Kidney glomerular epithelial cell (primary cell): ENCODE results near the gene GMCL2.

Experiments used
- DNase-seq: peaks from one replicate; lab custom pipeline; 2025; lab: John Stamatoyannopoulos, UW

The GMCL2 gene

DNA sequence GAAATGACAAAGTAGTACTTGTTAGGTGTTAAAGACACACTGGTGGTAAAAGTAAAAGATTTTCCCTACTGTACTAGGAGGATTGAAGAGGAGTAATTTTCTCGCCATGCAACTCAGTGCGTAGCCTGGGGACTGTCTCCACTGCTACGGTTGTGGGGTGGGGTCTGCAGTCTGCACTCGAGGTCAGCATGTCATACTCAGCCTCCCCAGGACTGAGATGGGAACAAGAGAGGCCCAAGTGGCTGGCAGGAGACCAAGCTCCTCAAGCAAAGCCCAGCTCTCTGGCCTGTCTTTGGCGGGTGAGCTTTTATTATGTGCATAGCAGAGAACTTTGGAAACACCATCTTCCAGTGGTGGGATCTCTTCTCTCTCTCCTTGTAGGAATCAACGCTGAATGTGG lies 43.9 kb downstream of the GMCL2 start:
- no peak for DNase-seq

GRCh38 chr5:178142642-178143041 lies 44.5 kb downstream of the GMCL2 start:
- no peak for DNase-seq

DNA sequence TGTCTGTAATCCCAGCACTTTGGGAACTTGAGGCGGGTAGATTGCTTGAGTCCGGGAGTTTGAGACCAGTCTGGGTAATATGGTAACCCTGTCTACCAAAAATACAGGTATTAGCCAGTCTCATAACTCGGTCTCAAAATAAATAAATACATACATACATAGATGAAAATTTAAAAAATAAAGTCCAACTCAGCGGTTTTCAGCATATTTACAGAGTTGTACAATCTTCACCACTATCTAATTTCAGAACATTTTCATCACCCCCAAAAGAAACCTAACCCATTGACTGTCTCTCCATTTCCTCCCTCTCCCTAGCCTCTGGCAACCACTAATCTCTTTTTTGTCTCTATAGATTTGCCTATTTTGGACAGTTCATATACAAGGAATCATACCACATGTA lies 45.6 kb downstream of the GMCL2 start:
- DNase-seq: no peak

DNA sequence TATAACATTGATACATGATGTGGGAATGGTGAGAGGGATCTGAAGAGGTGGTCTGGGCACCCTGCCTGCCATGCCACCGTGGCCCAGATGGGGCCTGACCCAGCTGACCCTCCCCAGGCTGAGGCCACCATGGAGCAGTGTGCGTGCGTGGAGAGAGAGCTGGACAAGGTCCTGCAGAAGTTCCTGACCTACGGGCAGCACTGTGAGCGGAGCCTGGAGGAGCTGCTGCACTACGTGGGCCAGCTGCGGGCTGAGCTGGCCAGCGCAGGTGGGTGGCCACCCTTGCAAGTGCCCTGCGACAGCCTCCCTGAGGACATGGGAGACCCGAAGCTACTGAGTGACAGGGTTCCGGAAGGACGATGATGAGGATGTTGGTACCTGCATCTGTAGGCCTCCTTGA lies 49.2 kb downstream of the GMCL2 start:
- no peak for DNase-seq

DNA sequence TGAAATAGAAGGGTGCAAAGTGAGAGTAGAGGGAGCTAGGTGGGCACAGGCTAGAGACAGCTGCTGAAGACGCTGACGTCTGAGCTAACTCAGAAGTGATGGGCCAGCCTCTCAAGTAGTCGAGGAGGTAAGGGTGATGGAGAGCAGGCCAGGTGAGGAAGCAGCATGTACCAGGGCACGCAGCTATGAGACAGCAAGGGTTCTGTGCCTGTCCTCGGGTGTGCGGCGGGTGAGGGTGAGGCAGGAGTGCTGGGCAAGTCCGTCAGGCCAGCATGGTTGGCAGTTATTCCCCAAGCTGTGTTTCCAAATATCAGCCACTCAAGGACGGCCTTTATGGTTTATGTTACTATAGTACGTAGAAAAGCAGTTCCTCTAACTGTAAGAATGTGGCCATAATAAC lies 50.2 kb downstream of the GMCL2 start:
- DNase-seq: no peak
